Cardiac fibroblast (primary cell): Measurements from ENCODE around the gene EPHA5.

Experiments
- DNase-seq, 2 donors: peaks; one replicate each; pipeline versions ENCODE4 v3.0.0 to v3.0.0-alpha.2; 2010; ENCODE audit warnings: low read depth in 2 of 2
- H3K4me3 ChIP-seq, 2 donors: replicated peaks in 1 of 2; 1 replicate in 1 of 2; 2 replicates in 1 of 2; pipeline ENCODE4 v1.5.1; 2011; ENCODE audit warnings: low read depth in 2 of 2, low read length in 2 of 2, mild to moderate bottlenecking in 2 of 2, moderate library complexity in 1 of 2
- CTCF ChIP-seq: IDR thresholded peaks from one replicate; pipeline ENCODE4 v1.5.1; 2011; ENCODE audit warnings: low read depth, mild to moderate bottlenecking, low read length, inconsistent platforms

EPHA5 gene

GRCh38 chr4:65515646-65516045 lies 154.6 kb downstream of the EPHA5 start:
- H3K4me3 ChIP-seq, result no peak overlapping the region
- TF ChIP-seq CTCF, result no peak
- no peak for DNase-seq

GRCh38 chr4:65510976-65511375 lies 159.3 kb downstream of the EPHA5 start:
- DNase-seq, result peak; percentile 31 to 79
- H3K4me3 ChIP-seq, result no peak overlapping the region
- TF ChIP-seq CTCF, result no peak

GRCh38 chr4:65508168-65508567 lies 162.1 kb downstream of the EPHA5 start:
- TF ChIP-seq CTCF, result no peak
- DNase-seq, result peak; percentile 18 to 88
- no peak overlapping the region for H3K4me3 ChIP-seq

GRCh38 chr4:65502131-65502701 lies 168.1 kb downstream of the EPHA5 start:
- H3K4me3 ChIP-seq, result no peak overlapping the region
- TF ChIP-seq CTCF, result no peak
- peak; percentile 29 to 79 for DNase-seq

- no peak for TF ChIP-seq CTCF
- no peak for DNase-seq
- no peak overlapping the region for H3K4me3 ChIP-seq
These were observed 171.7 kb downstream of the EPHA5 start for GRCh38 chr4:65498606-65499005.

GRCh38 chr4:65495439-65495838 lies 174.8 kb downstream of the EPHA5 start:
- no peak for TF ChIP-seq CTCF
- H3K4me3 ChIP-seq, result no peak overlapping the region
- DNase-seq, result no peak

GRCh38 chr4:65482410-65482809 lies 187.9 kb downstream of the EPHA5 start:
- DNase-seq, result peak; percentile 14 to 69
- no peak for TF ChIP-seq CTCF
- H3K4me3 ChIP-seq, result no peak overlapping the region
